Esophagus (tissue), 2 donors: ENCODE data around the gene MYO10. TPM values are rescaled to one million over a fixed set of nuclear protein-coding genes. Genes with fewer than 3 reads are reported as not detected.

Experiments used
- H3K27ac ChIP-seq, 2 donors: one replicate each; pipeline ENCODE4 v1.5.1; 2013; ENCODE audit warnings: low read depth in 2 of 2, mild to moderate bottlenecking in 2 of 2, inconsistent platforms in 1 of 2, low read length in 1 of 2, moderate library complexity in 1 of 2
- H3K27me3 ChIP-seq, 2 donors: one replicate each; pipeline ENCODE4 v1.6.1; 2013; ENCODE audit warnings: low read length in 2 of 2, control low read depth in 1 of 2, mild to moderate bottlenecking in 1 of 2; ENCODE audit not compliant: insufficient read depth in 2 of 2, control insufficient read depth in 1 of 2
- H3K36me3 ChIP-seq, 2 donors: one replicate each; pipeline ENCODE4 v1.6.1; 2013; ENCODE audit warnings: low read length in 1 of 2; ENCODE audit not compliant: control insufficient read depth in 2 of 2, insufficient read depth in 2 of 2
- H3K4me1 ChIP-seq, 2 donors: one replicate each; pipeline ENCODE4 v1.6.1; 2013; ENCODE audit warnings: low read length in 1 of 2; ENCODE audit not compliant: control insufficient read depth in 2 of 2, insufficient read depth in 2 of 2
- H3K4me3 ChIP-seq, 2 donors: one replicate each; pipeline ENCODE4 v1.5.1; 2013; ENCODE audit warnings: low read length in 2 of 2, mild to moderate bottlenecking in 2 of 2, low read depth in 1 of 2, moderate library complexity in 1 of 2
- H3K9me3 ChIP-seq, 2 donors: one replicate each; pipeline ENCODE4 v1.6.1; 2013; ENCODE audit warnings: mild to moderate bottlenecking in 2 of 2, low read depth in 1 of 2, low read length in 1 of 2, moderate library complexity in 1 of 2; ENCODE audit not compliant: control insufficient read depth in 2 of 2, insufficient read depth in 1 of 2
- WGBS, 2 donors: extraction: QIAGEN DNeasy Blood & Tissue Kit; methylation state at CpG; one replicate each; pipeline ENCODE4 v1.1.7; 2013; 5-methylcytosine and 5-hydroxymethylcytosine counted together
- polyA plus RNA-seq, 2 donors: library from polyadenylated mRNA; stranded (reverse); fragments of 200-250 nt; gene quantifications; one replicate each; pipeline ENCODE4 v1.2.3, GENCODE V29; 2013
- donor health status: healthy with polysubstance abuse.
- donor health status: Bipolar disorder and iron deficiency.

The MYO10 gene
- polyA plus RNA-seq, 2 donors: 5.8 to 5.9 TPM

DNA sequence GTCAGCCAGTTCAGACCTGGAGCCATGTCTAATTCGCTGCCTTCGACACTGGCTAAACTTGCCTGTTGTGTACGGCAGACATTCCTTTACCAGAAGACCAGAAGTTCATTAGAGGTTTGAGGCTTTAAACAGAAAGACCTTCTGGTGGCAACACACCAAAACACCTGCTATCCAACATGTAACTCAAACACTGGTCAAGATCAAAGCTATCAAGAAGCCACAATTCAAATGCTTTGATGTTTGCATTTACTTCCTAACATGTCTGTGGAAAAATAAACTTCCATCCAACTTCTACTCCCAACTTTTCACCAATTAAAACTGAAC is 228.3 kb downstream of the MYO10 start:
- Histone ChIP-seq H3K27ac (no peak overlapping the region), H3K36me3 (peaks cover 9 to 14% of the 10 kb centered on the region in 2 donors), H3K9me3 (no peaks in the 10 kb centered on the region), H3K4me1 (no peaks in the 10 kb centered on the region), H3K27me3 (no peaks in the 10 kb centered on the region), H3K4me3 (no peak overlapping the region)
- WGBS, 2 donors: 87 to 95% methylated on average over 3 of the region's 3 CpGs

DNA sequence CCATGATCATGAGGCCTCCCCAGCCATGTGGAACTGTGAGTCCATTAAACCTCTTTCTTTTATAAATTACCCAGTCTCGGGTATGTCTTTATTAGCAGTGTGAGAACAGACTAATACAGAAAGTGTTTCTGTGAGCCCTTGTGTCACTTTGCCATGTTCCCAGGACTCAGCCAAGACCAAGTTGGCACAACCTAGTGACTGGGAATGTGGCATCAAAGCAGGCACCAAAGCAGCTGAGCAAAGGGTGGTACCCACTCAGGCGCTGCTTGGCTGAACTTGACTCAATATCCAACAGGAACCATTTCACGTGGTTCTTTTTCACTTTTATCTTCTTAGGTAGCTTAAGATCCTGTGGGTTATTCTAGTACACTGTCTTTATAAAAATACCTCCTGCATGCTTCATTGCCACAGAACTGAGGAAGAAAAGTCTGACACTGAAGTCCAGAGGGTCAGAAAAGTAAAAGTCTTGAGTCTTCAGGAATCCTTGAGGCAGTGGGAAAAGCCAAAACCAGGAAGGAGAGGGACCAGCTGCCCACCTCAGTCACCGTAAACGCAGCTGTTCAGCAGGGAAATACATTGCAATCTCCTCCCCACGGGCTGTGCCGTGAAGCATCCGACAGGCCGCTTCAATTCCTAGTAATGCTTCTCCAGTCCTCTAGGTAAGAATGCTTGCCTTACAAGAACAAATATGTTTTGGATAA is 228.8 kb downstream of the MYO10 start:
- Histone ChIP-seq H3K9me3 (no peaks in the 10 kb centered on the region), H3K36me3 (peaks cover 9 to 14% of the 10 kb centered on the region in 2 donors), H3K4me1 (no peaks in the 10 kb centered on the region), H3K27me3 (no peaks in the 10 kb centered on the region), H3K4me3 (no peak overlapping the region), H3K27ac (no peak overlapping the region)
- WGBS, 2 donors: 90 to 91% methylated on average over 9 of the region's 9 CpGs

DNA sequence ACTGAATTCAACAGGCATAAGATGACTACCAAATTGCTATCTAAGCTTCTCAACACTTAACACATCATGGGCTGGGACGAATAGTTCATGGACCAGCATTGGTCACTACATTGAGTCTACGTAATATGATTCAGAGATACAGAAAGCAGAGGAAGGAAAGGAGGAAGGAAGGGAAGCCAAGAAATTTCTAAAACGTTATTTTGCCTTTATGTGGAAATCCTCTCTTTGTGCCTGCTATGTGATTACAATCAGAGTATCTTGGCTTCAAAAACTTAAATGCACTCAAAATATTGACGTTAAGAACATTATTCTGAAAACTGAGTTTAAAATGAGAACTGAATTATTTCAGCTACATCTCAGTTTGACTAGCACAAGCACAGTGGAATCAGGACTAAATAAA is 231.1 kb downstream of the MYO10 start:
- H3K9me3 ChIP-seq: no peaks in the 10 kb centered on the region
- H3K4me1 ChIP-seq: no peaks in the 10 kb centered on the region
- H3K4me3 ChIP-seq: no peak overlapping the region
- peaks cover 15 to 18% of the 10 kb centered on the region in 2 donors for H3K36me3 ChIP-seq
- H3K27ac ChIP-seq: no peak overlapping the region
- no peaks in the 10 kb centered on the region for H3K27me3 ChIP-seq
- WGBS, 2 donors: 71 to 74% methylated on average over 4 of the region's 4 CpGs

GRCh38 chr5:16702964-16703363 is 233.1 kb downstream of the MYO10 start:
- 73% methylated on average over 2 of the region's 2 CpGs for WGBS, 2 donors
- Histone ChIP-seq H3K9me3 (no peaks in the 10 kb centered on the region), H3K4me1 (no peaks in the 10 kb centered on the region), H3K4me3 (no peak overlapping the region), H3K27me3 (no peaks in the 10 kb centered on the region), H3K36me3 (peaks cover 11 to 13% of the 10 kb centered on the region in 2 donors), H3K27ac (no peak overlapping the region)

DNA sequence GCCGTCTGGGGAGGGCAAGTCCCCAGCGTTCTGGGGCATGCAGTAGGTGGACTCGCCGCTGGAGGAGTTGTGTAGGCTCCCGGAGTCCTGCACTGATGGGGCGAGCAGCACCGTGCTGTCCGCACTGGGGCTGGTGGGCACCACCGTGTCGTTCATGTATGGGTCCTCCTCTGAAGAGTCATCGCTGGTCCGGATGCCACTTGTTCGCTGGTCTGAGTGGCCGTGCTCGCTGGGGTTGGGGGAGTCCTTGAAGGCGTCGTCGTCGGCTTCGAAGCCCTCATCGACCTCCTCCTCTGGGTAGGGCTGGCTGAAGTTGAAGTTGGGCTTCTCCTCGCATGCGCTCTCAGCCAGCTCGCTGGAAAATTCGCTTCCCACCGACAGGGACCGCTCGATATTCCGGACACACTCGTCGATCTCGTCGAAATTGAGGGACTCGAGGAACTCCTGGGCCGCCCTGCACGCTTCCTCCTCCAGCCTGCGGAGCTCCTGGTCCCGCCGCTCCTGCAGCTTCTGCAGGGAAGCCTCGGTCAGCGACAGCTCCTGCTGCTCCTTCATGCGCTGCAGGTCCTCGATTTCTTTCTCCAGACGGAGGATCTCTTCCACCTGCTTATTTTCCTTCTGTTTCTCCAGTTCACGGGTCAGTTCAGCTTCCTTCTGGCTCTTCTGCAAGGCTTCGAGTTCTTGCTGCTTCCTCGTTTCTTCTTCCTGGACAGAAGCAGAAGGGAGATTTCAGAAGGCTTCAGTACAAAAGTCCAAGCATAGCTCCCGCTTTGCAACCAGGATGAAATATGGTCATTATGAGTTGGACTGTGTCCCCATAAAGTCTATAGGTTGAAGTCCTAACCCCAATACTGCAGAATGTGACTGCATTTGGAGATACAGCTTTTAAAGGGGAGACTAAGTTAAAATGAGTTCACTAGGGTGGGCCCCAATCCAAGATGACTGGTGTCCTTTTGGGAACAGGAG is 234.7 kb downstream of the MYO10 start:
- no peak overlapping the region for H3K4me3 ChIP-seq
- WGBS, 2 donors: 95% methylated on average over 47 to 48 of the region's 48 CpGs
- H3K9me3 ChIP-seq: no peaks in the 10 kb centered on the region
- no peak overlapping the region for H3K27ac ChIP-seq
- H3K36me3 ChIP-seq: peaks cover 8 to 9% of the 10 kb centered on the region in 2 donors
- H3K4me1 ChIP-seq: no peaks in the 10 kb centered on the region
- no peaks in the 10 kb centered on the region for H3K27me3 ChIP-seq

GRCh38 chr5:16700081-16700480 is 236.0 kb downstream of the MYO10 start:
- Histone ChIP-seq H3K27ac (no peak overlapping the region), H3K36me3 (peaks cover 8 to 9% of the 10 kb centered on the region in 2 donors), H3K4me1 (no peaks in the 10 kb centered on the region), H3K9me3 (no peaks in the 10 kb centered on the region), H3K27me3 (no peaks in the 10 kb centered on the region), H3K4me3 (no peak overlapping the region)
- 65 to 66% methylated on average over 8 of the region's 8 CpGs for WGBS, 2 donors

DNA sequence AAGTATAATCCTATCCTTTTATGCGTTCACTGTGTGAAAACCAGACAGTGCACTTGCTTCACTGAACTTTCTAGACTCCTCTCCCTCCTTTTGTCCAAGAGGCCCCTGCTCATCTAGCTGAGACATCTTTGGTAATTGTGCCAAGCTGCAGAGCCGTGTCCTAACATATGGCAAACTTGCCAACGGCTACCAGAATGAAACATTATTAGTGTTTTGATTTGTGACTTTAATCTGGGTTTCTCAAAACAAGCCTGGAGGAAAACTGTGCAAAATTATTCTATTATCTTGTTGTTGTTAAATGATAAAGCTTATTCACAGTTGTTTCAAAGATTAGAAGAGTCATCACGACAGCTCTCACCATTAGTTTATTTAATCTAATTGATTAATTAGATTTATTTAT is 240.3 kb downstream of the MYO10 start:
- H3K4me1 ChIP-seq: no peaks in the 10 kb centered on the region
- H3K27me3 ChIP-seq: no peaks in the 10 kb centered on the region
- no peak overlapping the region for H3K27ac ChIP-seq
- 57 to 64% methylated on average over 4 of the region's 4 CpGs for WGBS, 2 donors
- no peaks in the 10 kb centered on the region for H3K9me3 ChIP-seq
- no peak overlapping the region for H3K4me3 ChIP-seq
- H3K36me3 ChIP-seq: peaks cover 3 to 5% of the 10 kb centered on the region in 2 donors

- Histone ChIP-seq H3K4me1 (no peaks in the 10 kb centered on the region), H3K9me3 (no peaks in the 10 kb centered on the region), H3K27me3 (no peaks in the 10 kb centered on the region), H3K27ac (no peak overlapping the region), H3K4me3 (no peak overlapping the region), H3K36me3 (peaks cover 0 to 10% of the 10 kb centered on the region in 2 donors)
- WGBS, 2 donors: 72 to 73% methylated on average over 2 of the region's 2 CpGs
Observed at GRCh38 chr5:16693879-16694278, 242.2 kb downstream of the MYO10 start.

DNA sequence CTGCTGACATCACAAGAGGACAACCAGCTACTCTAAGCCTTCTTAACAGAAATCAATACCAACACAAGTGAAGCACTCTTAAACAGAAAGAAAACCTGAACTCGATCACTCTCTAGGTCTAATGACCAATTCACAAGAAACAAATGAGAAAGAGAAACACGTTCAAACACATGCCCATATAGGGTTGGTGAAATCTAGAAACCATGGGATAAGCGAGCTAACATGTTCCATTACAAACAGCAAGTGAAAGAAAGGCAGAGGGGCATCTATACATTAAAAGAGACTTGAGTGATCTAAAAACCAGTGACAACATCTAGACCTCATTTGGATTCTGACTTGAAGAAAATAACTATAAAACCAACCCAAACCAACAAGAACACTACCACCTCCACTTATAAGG is 244.4 kb downstream of the MYO10 start:
- H3K4me3 ChIP-seq: no peak overlapping the region
- H3K4me1 ChIP-seq: no peaks in the 10 kb centered on the region

More for the DNA sequence above, 244.4 kb downstream of the MYO10 start:
- H3K27me3 ChIP-seq: no peaks in the 10 kb centered on the region
- WGBS, 2 donors: 72 to 83% methylated on average over 3 of the region's 3 CpGs
- no peaks in the 10 kb centered on the region for H3K9me3 ChIP-seq
- H3K27ac ChIP-seq: no peak overlapping the region
- peaks cover 0 to 10% of the 10 kb centered on the region in 2 donors for H3K36me3 ChIP-seq
